CD4-positive, alpha-beta T cell treated with Interleukin-1 beta for 1 hour (primary cell): ENCODE results near the gene CRYBA4.

ENCODE experiments used
- DNase-seq, 2 donors: peaks; one replicate each; pipeline ENCODE4 v3.0.0-alpha.2; 2020 to 2022

CRYBA4 gene

DNA sequence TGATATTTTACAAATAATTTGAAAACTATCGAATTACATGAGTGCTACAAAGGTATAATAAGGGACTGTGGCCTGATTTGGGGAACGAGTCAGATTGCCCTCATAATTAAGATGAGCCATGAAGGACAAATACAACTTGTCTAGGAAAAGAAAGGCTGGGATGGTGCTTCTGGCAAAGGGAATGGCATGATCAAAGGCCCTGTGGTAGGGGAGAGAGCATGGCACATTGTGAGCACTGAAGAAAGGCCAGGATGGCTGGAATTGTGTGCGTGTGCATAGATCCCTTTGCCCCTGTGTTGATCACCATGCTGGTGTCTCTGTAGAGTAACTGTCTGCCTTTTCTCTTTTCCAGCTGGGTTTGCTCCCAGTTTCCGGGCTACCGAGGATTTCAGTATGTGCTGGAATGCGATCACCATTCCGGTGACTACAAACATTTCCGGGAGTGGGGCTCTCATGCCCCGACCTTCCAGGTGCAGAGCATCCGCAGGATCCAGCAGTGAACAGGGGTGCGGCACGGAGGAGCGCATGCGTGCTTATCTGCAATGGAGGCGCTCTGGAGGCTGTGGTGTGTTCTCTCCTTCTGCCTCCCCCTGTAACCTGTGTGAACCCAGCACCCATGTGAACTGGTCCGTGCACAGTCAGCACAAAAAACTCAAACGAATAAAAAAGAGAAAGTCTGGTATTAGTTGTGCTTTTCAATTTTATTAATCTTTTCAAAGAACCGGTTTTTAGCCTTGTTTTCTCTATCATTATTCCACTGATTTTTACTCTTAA, 8.4 kb downstream of the CRYBA4 start:
- no peak for DNase-seq

DNA sequence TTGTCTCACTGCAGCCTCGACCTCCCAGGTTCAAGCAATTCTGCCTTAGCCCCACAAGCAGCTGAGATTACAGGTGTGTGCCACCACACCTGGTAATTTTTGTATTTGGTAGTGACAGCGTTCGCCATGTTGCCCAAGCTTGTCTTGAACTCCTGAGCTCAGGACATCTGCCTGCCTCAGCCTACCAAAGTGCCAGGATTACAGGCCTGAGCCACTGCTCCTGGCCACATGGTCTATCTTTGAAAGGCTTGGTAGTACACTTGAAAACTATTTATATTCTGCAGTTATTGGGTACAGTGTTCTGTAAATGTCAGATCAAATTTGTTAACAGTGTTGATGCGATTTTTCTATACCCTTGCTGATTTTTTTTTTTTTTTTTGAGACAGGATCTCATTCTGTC, 9.5 kb downstream of the CRYBA4 start:
- DNase-seq, result no peak

DNA sequence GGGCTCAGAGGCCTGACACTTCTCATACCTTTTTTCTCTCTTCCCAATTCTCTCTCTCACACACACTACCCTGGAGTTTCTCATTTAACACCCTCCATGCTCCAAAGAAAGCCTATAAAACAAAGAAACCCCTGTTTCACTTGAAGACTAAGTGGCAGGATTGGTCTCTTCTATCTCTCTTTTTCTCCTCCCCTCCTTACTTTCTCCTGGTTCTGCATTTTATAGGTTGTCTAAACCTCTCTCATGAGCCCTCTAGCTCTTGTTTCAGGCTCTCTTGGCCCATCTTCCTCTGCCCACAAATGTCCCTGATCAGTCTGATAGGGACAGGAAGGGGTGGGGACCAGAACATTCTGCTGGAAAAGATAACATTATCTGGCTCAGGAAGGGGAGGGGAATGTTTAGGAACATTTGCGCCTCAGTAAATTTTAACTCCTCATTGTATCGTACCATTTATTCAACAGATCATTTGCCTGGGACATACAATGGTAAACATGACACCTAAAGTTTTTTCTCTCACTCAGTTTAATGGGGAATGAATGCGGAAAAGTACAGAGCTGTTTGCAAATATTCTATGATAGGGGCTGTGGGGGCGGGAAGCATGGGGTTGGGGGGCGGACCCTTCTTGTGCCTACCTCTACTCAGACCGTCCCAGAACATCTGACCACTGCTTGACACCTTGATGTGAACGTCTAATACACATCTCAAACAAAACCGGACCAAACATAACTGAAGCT, 10.8 kb downstream of the CRYBA4 start:
- no peak for DNase-seq

DNA sequence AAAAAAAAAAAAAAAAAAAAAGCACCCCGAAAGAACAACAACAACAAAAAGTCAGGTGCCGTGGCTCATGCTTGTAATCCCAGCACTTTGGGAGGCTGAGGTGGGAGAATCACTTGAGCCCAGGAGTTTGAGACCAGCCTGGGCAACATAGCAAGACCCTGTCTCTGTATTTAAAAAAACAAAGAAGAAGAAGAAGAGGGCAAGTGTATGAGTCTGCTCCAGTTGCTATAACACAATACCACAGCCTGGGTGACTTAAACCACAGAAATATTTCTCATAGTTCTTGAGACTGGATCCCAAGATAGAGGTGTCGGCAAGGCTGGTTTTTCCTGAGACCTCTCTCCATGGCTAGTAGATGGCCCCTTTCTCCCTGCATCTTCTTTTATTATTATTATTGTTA, 12.4 kb downstream of the CRYBA4 start:
- DNase-seq, result no peak

DNA sequence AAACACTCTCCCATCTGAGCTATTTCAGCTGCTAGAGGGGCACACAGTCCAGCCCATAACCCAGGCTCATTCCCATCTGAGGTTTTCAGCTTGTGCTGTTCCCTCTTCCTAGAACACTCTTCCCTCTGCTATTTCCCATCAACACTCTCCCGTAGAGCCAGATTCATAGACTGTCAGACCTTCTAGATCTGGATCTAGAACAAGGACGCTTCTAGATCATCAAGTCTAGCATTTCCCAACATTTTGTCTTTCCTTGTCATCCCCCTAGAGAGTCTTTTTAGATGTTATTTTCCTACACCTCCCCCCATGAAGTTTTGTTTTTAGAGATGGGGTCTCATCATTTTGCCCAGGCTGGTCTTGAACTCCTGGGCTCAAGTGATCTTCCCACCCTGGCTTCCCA, 13.4 kb downstream of the CRYBA4 start:
- DNase-seq, result no peak

DNA sequence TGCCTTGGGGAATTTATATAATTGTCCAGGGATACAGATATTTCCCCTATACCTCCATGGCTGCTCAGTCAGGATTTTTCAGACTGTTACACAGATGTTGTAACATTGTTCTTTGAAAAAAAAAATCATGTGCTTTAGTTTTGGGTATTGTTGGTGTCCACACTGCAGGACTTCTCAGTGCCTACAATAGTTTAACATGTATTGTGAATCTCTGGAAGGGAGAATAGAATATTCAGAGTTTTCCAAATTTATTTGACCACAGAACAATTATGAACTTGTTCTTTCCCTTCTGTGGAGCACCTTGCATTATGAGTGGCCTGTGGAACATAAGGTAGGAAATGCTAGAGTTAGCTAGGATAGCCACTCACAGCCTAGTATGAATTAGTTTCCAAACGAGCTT, 14.5 kb downstream of the CRYBA4 start:
- no peak for DNase-seq

DNA sequence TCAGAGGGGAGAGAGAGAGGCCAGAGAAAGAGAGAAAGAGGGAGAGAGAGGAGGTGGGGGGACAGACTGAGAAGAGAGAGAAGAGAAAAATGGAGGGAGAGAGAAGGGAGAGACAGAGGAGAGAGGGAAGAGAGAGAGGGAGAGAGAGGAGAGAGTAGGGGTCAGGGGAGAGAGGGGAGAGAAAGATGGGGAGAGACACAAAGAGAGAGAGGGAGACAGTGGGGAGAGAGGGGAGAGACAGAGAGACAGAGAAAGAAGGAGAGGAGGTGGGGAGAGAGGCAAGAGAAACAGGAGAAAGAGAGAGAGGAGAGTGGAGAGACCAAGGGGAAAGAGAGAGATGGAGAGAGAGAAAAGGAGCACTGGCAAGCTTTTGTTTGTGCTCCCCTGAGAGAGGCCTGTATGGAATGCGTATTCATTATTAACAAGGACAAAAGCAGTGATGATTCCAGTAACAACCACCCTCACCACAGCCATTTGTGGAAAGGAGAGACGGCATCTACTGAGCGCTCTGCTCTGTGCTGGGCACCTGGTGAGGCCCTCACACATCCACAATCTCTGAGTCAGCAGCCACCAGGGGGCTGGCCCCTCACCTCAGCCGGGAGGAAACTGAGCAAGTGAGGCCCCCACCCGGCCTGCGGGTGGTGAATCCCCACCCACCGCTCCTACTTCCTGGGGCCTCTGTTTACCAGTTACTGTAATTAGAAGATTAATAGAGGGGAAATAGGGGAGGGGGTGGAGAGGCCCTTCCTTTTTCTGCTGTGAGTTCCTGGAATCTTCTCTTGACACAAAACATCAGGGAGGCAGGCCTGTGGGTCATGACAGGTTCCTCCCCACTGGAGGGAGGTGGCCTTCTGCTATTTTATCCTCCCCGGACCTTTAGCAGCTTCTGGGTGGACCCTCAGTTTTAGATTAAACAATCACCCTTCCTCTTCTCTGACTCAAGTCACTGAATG, 21.0 kb downstream of the CRYBA4 start:
- DNase-seq, result peak; percentile 65 to 78

DNA sequence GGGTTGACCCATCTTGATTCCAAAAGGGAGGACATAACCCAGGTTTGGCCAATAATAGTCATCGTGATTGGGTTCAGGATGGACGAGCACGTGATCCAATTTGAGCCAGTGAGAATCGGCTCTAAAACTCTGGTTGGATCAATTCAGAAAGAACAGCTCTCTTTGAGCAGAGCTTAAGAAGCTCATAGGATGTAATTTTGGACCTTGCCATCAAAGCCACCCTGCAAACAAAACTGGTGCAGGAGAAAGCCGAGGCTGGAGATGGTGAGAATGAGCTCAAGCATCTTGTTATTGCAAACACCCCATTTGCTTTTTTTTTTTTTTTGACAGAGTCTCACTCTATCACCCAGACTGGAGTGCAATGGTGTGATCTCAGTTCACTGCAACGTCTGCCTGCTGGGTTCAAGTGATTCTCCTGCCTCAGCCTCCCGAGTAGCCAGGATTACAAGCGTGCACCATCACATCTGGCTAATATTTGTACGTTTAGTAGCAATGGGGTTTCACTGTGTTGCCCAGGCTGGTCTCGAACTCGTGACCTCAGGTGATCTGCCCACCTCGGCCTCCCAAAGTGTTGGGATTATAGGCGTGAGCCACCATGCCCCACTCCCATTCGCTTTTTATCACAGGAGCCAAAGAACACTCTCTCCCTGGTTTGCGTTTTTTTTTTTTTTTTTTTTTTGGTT, 21.8 kb downstream of the CRYBA4 start:
- DNase-seq, result peak in 1 of 2 donors; percentile 37

DNA sequence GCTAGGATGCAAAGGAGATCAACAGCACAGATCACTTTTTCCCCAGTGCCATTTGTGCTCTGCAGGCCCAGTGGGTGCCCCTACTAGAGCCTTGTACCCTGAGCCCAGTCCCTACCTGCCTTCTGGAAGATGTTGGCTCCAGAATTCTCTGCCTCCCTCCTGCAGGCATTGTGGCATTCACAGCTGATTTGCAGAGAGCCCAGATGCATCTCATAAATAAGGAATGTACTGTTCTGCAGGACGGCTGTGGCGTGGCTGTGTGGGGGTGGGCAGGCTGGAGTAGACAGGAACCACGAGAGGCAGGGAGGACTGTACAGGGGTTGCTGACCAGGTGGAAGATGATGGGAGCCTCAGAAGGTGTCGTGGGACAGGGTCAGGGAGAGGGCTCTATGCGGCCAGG, 24.4 kb downstream of the CRYBA4 start:
- no peak for DNase-seq

DNA sequence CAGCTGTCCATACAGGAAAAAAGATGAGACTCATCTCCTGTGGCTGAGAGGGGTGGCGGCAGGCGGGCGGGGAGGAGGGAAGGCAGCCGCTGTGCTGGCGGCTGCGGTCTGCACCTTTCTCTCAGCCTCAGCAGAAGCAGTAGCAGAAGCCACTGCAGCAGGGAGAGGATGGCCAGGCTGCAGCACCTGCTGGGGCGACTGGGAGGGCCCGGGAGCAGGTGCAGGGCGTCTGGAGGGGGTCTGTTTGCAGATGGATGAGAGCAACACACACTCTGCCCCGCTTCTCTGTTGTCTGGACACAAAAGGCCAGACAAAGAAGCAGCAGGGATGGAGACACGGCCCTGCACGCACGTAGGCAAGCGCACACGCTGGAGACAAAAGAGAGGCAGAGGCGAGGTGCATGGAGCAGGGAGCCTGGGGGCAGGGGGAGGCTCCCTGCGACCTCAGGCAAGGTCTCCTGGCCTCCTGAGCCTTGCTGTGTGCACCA, 26.3 kb downstream of the CRYBA4 start:
- peak; percentile 42 to 44 for DNase-seq

DNA sequence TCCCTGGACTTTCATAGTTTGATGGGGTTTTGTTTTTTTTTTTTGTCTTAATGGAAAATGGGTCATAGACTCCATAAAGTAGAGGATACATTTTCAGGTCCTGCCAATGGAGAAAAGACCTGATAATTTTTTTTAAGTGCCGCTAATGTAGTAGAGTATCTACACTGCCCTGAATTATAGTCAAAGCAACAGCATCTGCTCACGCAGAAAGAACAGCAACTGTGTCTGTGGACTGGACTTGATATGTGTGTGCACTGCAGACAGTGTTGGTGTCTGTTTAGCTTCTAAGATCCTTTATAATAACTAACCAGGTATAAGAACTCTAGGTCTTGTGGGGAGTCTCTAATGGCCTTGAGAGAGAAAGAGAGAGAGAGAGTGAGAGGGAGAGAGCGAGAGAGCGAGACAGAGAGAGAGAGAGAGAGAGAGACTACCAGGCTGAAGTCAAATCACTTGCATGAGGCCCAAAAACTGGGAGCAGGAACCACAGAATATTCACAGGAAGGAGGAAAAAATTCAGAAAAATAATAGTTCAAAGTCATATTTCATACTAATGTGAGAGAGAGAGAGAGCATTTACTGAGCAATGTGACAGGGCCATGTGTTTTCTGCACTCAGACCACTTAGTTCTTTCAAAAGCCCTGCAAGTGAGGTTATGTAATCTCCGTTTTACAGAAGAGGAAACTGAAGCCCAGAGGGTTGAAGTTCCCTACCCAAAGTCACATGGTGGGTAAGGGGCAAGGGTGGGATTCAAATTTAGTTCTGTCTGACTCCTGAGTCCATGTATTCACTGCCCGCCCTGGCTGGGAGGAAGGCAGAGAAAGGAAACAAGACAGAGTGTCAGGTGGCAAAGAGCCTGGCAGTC, 27.0 kb downstream of the CRYBA4 start:
- no peak for DNase-seq

DNA sequence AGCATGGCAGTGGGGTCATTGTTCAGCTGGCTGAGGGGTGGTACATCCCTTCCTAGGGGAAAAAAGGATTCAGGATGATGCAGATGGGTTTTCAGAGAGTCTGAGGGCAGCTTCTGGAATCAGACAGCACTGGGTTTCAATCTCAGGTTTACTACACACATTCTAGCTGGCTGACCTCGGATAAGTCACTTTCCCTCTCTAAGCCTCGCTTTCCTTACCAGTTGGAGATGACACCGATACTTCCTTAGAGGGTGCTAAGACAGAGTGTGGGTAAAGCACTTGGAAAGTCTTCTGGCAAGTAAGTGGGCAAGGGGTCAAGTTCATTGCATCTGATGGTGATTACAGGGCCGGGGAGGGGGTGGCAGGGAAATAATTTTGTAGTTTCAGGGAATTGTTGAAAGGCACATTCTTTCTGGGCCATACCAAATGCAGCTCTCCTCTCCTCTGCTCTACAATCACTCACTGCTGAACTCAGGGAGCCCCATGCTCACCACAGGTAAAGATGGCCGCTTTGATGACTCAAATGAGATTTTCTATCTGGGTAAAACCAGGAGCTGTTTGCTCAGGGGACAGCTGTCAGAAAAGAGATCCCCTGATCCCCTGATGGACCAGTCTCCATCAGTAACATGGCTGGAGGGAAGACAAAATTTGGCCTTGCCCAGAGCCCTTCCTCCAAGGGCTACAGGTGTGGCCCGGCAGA, 29.1 kb downstream of the CRYBA4 start:
- DNase-seq, result no peak

DNA sequence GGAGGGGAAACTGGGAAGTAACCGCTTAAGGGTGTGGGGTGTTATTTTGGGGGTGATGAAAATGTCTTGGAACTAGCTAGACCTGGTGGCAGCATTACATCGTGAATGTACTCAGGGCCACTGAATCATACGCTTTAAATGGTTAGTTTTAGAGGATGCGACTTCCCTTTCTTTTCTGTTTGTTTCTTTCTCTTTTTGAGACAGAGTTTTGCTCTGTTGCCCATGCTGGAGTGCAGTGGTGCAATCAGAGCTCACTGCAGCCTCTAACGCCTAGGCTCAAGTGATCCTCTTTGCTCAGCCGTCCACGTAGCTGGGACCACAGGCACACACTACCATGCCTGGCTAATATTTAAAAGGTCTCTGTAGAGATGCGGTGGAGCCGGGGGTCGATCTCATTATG, 30.1 kb downstream of the CRYBA4 start:
- no peak for DNase-seq

DNA sequence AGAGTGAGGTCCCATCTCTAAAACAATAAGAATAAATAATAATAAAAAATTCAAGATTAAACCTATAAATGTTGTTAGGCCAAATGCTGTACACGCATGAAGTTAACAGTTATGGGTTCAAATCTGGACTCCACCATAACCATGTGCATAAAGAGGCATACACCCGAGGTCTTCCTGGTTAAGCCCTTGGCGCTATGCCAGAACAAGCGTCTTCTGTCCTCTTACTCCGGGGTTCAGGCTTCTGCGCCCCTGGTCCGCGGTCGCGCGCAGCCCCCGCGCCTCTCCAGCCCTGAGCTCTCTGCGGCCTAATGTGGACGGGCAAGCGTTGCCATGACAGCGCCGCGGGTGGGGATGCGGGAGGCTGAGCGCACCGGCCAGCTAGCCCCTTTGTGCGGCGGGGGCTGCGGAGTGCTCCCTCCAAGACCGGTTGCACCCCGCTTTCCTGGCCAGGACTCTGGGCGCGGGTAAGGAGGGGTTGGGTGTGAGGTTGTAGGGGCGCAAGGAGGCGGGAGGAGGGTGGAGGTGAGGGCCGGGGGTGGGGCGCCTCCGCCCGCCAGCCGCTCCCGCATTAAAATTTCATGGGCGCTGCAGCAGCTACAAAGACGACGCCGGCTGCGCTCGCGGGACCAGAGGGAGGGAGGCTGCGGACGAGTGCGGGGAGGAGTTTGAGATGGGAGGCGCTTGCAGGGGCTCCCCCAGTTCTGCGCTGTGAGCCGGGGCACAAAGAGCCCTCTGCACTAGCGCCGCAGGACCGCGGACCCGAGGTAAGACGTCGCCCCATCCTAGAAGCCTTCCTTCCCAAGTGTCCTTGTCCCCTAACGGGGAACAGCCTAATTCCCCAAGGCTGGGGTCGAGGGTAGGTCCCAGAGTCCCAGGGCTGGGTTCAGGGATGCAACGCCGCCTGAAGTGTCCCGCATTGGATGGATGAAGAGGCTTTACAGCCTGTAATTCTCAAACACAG, 35.4 kb downstream of the CRYBA4 start, which contains the start of gene MIAT:
Gene MIAT, plus strand, starts transcription at position 698 of the 961 bp plus-strand sequence.
- peak; percentile 56 to 70 for DNase-seq

DNA sequence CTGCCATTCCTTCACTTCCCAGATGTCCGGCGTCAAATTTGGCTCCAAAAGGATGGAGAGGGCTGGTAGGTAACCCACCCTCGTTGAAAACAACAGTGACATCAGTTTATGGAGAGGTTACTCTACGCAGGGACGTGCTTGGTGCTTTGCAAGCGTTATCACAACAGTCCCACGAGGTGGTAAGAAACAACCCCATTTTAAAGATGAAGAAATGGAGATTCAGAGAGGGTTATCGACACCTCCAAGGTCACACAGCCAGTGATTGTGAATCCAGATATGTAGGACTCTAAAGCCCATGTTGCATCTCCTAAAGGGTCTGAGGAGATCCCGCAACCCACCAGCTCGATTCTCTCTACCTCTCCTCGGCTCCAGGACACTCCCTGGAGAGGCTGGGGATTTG, 36.4 kb downstream of the CRYBA4 start:
- DNase-seq, result no peak

DNA sequence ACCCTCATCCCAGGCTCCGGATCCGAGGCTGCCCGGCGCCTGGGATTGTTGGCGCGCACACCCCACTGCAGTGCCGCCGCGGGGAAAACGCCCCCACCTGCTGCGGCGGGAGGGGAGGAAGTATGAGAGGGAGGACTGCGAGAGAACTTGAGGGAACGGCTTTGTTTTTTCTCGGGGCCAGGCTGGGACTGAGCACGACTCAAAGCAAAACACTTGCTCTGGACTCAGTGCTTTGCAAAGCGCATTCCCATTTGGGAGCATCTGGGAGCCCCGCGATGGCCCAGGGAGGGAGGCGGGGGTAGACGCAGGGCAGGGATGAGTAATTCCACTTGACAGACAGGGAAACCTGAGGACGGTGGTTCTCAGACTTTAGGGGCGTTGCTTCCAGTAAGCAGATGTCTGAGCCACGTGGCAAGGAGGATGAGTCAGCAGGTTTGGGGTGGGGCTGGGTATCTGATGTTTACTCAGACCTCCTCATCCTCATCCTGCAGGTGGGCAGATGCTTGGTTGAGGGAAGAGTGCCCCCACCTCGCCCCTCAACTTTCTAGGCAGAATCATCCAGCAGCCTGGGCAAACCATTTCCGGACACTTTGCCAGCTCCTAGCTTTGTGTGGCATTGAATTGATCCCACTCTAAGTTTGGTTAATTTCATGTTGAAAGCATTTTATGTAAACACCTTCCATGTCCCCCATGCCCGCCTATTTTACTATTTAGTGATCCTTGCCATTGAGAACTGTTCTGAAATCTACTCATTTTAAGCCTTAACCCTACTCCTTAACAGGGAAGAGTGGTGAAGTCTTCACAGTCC, 37.1 kb downstream of the CRYBA4 start:
- DNase-seq, result peak; percentile 61 to 64

DNA sequence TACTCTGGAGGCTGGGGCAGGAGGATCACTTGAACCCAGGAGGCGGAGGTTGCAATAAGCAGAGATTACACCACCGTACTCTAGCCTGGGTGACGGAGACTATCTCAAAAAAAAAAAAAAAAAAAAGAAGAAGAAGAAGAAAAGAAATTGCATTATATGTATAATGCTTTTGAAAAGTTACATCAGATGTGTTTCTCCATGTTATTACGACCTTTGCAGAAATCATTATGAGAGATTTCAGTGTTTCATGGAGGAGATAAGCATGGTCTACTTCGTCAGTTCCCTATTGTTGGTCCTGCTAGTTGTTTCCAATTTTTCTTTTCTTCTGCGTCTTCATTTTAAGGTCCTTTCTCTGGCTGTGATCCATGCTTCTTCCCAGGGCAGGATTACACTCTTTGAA, 38.6 kb downstream of the CRYBA4 start:
- DNase-seq, result no peak

DNA sequence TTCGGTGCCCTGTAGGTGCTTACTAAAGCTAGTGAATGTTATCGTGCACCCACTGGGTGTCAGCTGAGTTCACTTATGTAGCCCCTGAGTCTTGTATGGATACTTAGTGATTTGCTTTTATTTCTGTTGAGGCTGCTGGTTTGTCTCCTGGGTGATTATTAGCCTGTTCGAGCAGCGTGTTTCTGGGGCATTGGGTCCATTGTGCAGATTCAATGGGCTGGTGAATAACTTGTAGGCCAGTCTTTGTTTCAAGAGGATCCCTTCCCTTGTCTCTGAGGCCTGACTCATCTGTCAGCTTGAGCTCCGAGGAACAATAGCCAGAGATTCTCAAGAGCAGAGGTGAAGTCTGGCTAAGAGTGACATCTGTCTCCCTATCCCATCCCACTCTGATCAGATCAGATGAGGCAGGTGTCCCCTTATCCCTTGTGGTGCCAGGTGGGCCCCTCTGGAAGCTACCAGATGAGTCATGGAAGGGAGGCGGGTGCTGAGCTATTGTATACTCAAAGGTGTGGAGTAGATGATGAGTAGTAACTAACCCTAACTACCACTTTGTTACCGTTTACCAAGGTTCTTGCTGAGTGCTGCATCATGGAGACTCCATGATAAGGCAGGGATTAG, 39.3 kb downstream of the CRYBA4 start:
- no peak for DNase-seq
